22Rv1 (cell line): ENCODE measurements around the gene HECTD1.

Experiments
- CTCF ChIP-seq: fragments of 450-650 bp; IDR thresholded peaks from 2 replicates; pipeline ENCODE4 v1.5.1; 2017; ENCODE audit warnings: mild to moderate bottlenecking
- ZFX ChIP-seq: fragments of 450-650 bp; IDR thresholded peaks from 2 replicates; pipeline ENCODE4 v1.6.1; 2017; ENCODE audit warnings: antibody characterized with exemption, borderline replicate concordance

- TF ChIP-seq CTCF (no peak), ZFX (no peak)
Observed at GRCh38 chr14:31173120-31173837, 34.3 kb downstream of the HECTD1 start.
